HG03139 (cell line): ENCODE measurements around the gene TMEM168.
"Not testable (repeated sequence)": the region's sequence is repeated elsewhere in the genome, so short reads cannot be mapped to it uniquely, and the experiment has no call there.

Experiments
- ATAC-seq: cut with Tn5 transposase; IDR thresholded peaks from one replicate; pipeline ENCODE4 v1.9.1; 2021; ENCODE audit not compliant: unreplicated experiment

The TMEM168 gene

GRCh38 chr7:112782498-112782897, 7.7 kb downstream of the TMEM168 start:
- ATAC-seq = peak; percentile 73

GRCh38 chr7:112781558-112781957, 8.6 kb downstream of the TMEM168 start:
- no peak for ATAC-seq

GRCh38 chr7:112781110-112781509, 9.1 kb downstream of the TMEM168 start:
- no peak for ATAC-seq

GRCh38 chr7:112779667-112780066, 10.5 kb downstream of the TMEM168 start:
- no peak for ATAC-seq

- ATAC-seq = no peak
Observed at GRCh38 chr7:112777406-112777805, 12.8 kb downstream of the TMEM168 start.

GRCh38 chr7:112771166-112771565, 19.0 kb downstream of the TMEM168 start:
- no peak for ATAC-seq

GRCh38 chr7:112770051-112770450, 20.1 kb downstream of the TMEM168 start:
- ATAC-seq = no peak

GRCh38 chr7:112765105-112765504, 25.1 kb downstream of the TMEM168 start:
- no peak for ATAC-seq

GRCh38 chr7:112763996-112764395, 26.2 kb downstream of the TMEM168 start:
- ATAC-seq = no peak

GRCh38 chr7:112763298-112763697, 26.9 kb downstream of the TMEM168 start:
- ATAC-seq = no peak

- ATAC-seq = no peak
Observed at GRCh38 chr7:112759905-112760304, 30.3 kb downstream of the TMEM168 start.

- ATAC-seq = no peak
Observed at GRCh38 chr7:112757337-112757736, 32.9 kb downstream of the TMEM168 start.

GRCh38 chr7:112753298-112753697, 36.9 kb downstream of the TMEM168 start:
- no peak for ATAC-seq

- ATAC-seq = no peak
Observed at GRCh38 chr7:112752576-112752975, 37.6 kb downstream of the TMEM168 start.

GRCh38 chr7:112749775-112750174, 40.4 kb downstream of the TMEM168 start:
- no peak for ATAC-seq

- no peak for ATAC-seq
Observed at GRCh38 chr7:112748381-112748780, 41.8 kb downstream of the TMEM168 start.

GRCh38 chr7:112745635-112746034, 44.6 kb downstream of the TMEM168 start:
- ATAC-seq = no peak

- ATAC-seq = no peak
Observed at GRCh38 chr7:112744818-112745217, 45.4 kb downstream of the TMEM168 start.

- ATAC-seq = no peak
Observed at GRCh38 chr7:112743811-112744210, 46.4 kb downstream of the TMEM168 start.

- no peak for ATAC-seq
Observed at GRCh38 chr7:112740667-112741066, 49.5 kb downstream of the TMEM168 start.

- no peak for ATAC-seq
Observed at GRCh38 chr7:112739436-112740180, 50.6 kb downstream of the TMEM168 start.

GRCh38 chr7:112735261-112735660, 54.9 kb downstream of the TMEM168 start:
- ATAC-seq = no peak

- not testable (repeated sequence) for ATAC-seq
Observed at GRCh38 chr7:112731324-112731723, 58.9 kb downstream of the TMEM168 start.
